Skin of body (tissue), 2 donors: Measurements from ENCODE around the gene ARID4B. TPM values are rescaled to one million over a fixed set of nuclear protein-coding genes. Genes with fewer than 3 reads are reported as not detected.
"Not testable (repeated sequence)": the region's sequence is repeated elsewhere in the genome, so short reads cannot be mapped to it uniquely, and the experiment has no call there.

Experiments
- DNase-seq: peaks from one replicate; lab custom pipeline; 2025; lab: John Stamatoyannopoulos, UW
- total RNA-seq: library from RNA; depleted of rRNA; stranded (reverse); fragments of >200 nt; gene quantifications from one replicate; pipeline ENCODE4 v1.2.3, GENCODE V29; 2014

Gene ARID4B
- total RNA-seq, 1 donor from 2014 or later = 62.9 TPM

DNA sequence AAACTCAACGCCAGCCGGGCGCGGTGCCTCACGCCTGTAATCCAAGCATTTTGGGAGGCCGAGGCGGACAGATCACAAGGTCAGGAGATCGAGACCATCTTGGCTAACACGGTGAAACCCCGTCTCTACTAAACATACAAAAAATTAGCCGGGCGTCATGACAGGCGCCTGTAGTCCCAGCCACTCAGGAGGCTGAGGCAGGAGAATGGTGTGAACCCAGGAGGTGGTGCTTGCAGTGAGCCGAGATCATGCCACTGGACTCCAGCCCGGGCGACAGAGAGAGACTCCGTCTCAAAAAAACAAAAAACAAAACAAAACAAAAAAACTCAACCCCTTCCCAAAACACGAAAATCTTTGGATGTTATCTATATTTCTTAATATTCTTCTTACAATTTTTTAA is 58.0 kb downstream of the ARID4B start:
- not testable (repeated sequence) for DNase-seq

DNA sequence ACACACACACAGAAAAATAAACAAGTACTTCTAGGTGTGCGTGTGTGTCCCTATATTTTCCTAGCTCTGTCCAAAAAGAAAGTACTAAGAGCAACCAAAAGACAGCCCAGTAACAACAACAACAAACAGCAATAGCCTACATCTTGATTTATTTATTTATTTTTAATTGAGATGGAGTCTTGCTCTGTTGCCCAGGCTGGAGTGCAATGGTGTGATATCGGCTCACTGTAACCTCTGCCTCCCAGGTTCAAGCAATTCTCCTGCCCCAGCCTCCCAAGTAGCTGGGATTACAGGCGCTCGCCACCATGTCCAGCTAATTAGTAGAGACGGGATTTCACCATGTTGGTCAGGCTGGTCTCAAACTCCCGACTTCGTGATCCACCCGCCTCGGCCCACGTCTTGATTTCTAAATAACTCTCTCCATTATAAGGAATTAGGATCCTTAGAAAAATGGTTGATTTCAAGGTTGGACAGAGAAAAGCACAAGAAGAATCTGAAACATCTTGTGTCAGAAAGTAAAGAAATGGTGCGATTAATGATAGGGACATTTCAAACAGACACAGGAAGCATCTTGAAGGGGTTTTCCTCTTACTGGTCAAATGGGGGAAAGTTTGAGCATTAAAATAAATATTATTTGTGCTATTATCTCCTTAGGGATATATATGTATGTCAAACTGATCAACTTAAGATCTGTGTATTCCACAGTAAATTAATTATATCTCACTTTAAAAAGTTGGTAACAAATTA is 59.4 kb downstream of the ARID4B start:
- no peak for DNase-seq

- no peak for DNase-seq
These were observed 61.0 kb downstream of the ARID4B start for GRCh38 chr1:235266967-235267366.

- peak; percentile 40 for DNase-seq
These were observed 61.7 kb downstream of the ARID4B start for GRCh38 chr1:235266325-235266724.

GRCh38 chr1:235265900-235266299 is 62.1 kb downstream of the ARID4B start:
- no peak for DNase-seq

DNA sequence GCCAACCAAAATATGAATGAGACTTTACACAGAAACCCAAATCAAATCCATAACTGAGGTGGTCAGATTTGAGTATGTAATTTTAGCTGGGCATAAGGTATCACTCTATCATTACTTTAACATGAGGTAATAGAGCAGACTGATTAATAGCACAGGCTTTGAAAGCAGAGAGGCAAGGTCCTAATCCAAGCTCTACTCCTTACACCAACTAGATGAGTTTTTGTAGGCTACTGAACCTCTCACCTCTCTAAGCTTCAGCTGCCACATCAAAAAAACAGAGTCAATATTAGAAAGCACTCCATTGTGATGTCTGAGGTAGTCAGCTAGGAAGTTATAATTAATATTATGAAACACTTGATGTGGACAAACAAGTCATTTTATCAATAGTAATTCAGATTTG is 63.7 kb downstream of the ARID4B start:
- no peak for DNase-seq

DNA sequence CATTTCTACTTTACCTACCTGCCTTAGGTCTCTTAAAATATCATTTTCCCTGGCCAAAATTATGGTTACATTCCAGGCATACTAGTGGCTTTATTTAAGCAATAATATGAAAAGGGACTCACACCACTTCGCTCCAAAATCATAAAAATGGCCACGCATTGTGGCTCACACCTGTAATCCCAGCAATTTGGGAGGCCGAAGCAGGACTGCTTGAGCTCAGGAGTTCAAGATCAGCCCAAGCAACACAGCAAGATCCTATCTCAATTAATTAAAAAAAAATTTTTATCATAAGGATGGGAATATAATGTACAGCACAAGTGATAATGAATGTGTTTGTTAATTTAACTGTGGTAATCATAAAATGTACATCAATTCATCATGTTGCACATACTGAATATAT is 65.4 kb downstream of the ARID4B start:
- no peak for DNase-seq

- no peak for DNase-seq
These were observed 66.7 kb downstream of the ARID4B start for GRCh38 chr1:235261243-235261642.

GRCh38 chr1:235259133-235259778 is 68.7 kb downstream of the ARID4B start:
- DNase-seq = no peak

DNA sequence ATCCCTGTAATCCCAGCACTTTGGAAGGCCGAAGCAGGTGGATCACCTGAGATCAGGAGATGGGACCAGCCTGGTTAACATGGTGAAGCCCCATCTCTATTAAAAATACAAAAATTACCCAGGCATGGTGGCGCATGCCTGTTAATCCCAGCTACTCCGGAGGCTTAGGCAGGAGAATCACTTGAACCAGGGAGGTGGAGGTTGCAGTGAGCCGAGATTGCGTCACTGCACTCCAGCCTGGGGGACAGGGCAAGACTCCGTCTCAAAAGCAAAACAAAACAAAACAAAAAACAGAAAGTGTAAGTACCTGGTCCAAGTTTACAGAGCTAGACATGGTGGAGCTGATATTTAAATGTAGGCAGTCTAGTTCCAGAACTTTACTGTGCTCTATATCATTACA is 69.9 kb downstream of the ARID4B start:
- not testable (repeated sequence) for DNase-seq

GRCh38 chr1:235254721-235255120 is 73.3 kb downstream of the ARID4B start:
- DNase-seq = no peak

- peak; percentile 52 for DNase-seq
These were observed 74.6 kb downstream of the ARID4B start for GRCh38 chr1:235253219-235253962.

GRCh38 chr1:235250430-235250829 is 77.5 kb downstream of the ARID4B start:
- no peak for DNase-seq

GRCh38 chr1:235246022-235246948 is 81.7 kb downstream of the ARID4B start:
- DNase-seq = no peak

- no peak for DNase-seq
These were observed 82.9 kb downstream of the ARID4B start for GRCh38 chr1:235244974-235245592.

GRCh38 chr1:235240960-235241359 is 87.0 kb downstream of the ARID4B start:
- DNase-seq = no peak

DNA sequence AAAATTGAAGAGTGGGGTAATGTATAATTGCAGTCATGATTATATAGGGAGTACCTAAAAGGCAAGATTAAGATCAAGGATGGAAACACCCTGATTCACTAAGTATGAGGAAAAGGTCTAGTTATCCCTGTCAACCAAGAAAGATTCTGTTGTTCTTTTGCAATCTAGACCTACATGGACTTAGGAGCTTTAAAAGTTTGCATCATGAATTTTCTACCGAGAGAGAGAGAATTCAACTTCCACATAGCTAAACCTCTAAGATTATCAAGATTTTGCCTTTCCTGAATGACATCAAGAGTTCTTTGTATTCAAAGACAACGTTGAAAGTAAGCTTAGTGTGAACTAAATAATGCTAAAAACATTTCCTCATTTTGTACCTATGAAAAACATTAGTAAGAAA is 88.1 kb downstream of the ARID4B start:
- no peak for DNase-seq

GRCh38 chr1:235238558-235238957 is 89.4 kb downstream of the ARID4B start:
- no peak for DNase-seq

DNA sequence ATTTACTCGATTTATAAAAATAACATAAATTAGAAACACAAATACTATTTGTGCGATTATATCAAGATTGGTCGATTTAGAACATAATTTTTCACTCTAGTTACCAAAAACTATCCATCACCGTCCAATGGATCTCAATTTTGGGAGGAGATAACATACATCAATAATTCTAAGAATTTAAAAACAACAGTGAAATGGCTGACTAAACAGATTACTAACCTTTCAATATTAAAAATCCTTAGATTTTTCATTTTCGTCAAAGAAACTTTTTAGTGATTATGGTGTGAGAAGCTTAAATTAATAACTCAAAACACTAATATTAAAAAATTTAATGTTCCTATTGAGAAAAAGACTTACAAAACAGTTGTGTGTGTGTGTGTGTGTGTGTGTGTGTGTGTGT is 91.9 kb downstream of the ARID4B start:
- DNase-seq = no peak

GRCh38 chr1:235229868-235230267 is 98.1 kb downstream of the ARID4B start:
- no peak for DNase-seq

DNA sequence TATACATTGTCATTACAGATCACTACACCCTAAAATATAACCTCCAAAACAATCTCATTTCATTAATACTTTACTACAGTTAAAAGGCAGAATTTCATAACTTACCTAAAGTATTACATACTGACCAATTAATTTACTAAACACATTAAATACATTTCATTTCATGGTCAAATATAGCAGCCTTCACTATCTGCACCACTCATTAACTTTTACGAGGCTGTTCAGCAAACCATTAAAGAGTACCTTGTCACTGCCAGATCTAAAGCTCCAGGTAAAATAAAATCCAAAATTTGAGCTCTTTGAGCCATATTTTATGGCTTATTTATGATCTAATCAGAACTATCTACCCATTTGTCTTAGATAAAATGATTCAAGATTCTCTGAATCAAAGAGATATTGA is 100.6 kb downstream of the ARID4B start:
- no peak for DNase-seq
